ENCODE measurements around the gene MADD. TPM values are rescaled to one million over a fixed set of nuclear protein-coding genes. Genes with fewer than 3 reads are reported as not detected.
"Not testable (repeated sequence)": the region's sequence is repeated elsewhere in the genome, so short reads cannot be mapped to it uniquely, and the experiment has no call there.

The MADD gene
- total and polyA plus RNA-seq, 10 of the 15 experiments (the other 5 are each of a cell fraction or from before 2014, with no cell fraction given) = 0.47 to 35.4 (median 17.6) TPM

DNA sequence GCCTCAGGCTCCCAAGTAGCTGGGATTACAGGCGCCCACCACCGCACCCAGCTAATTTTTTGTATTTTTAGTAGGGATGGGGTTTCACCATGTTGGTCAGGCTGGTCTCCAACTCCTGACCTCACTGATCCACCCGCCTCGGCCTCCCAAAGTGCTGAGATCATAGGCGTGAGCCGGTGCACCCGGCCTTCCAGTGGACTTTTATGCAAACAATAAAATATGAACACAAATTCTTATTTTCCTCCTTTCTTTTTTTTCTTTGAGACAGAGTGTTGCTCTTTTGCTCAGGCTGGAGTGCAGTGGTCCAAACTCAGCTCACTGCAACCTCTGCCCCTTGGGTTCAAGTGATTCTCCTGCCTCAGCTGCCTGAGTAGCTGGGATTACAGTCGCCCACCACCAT is 46.6 kb downstream of the MADD start:
- 94% methylated on average over 8 of the region's 8 CpGs for WGBS (ENCODE audit: insufficient coverage, insufficient replicate concordance, low lambda C conversion rate, missing lambda C conversion rate)
- SMC1A ChIA-PET (ENCODE audit: uncharacterized antibody, unreplicated experiment); H3K9me3 ChIP-seq (replicated peaks; ENCODE audit: control insufficient read depth, insufficient read depth, low read length); ATAC-seq; DNase-seq (ENCODE audit: low read depth, low spot score); H3K9ac ChIP-seq (ENCODE audit: control insufficient read depth, insufficient read depth, low read length); H2AFZ ChIP-seq (ENCODE audit: control insufficient read depth, low read depth, low read length); H3K4me2 ChIP-seq (ENCODE audit: control insufficient read depth, insufficient read depth); BruUV-seq (replicated peaks); in situ Hi-C loops (cut with MboI); H3K27ac ChIP-seq (ENCODE audit: control insufficient read depth, insufficient read depth); FAIRE-seq; H3K79me2 ChIP-seq (ENCODE audit: control insufficient read depth, insufficient read depth, low read length); H3K4me3 ChIP-seq; H3K4me1 ChIP-seq (ENCODE audit: control insufficient read depth, insufficient read depth, low read length); intact Hi-C loops (cut with micrococcal nuclease; ENCODE audit: unreplicated experiment); H3K27me3 ChIP-seq (replicated peaks in 1 of 2; ENCODE audit: control insufficient read depth in 2 of 2, insufficient read depth in 2 of 2, low read length in 1 of 2); RAD21 ChIA-PET (ENCODE audit: unreplicated experiment); H4K20me1 ChIP-seq (ENCODE audit: control insufficient read depth, insufficient read depth): not testable (repeated sequence)
- ChIA-PET CTCF (interaction anchor here (0.6 kb wide), 1 partner anchor 30 kb away, joined by 4 read pairs; no protein-coding TSS in a partner anchor), POLR2A (interaction anchor here (0.6 kb wide), 1 partner anchor 22 kb away, joined by 5 read pairs; no protein-coding TSS in a partner anchor)
- peaks cover 5 to 21% of the 10 kb centered on the region in 2 experiments; a peak in 3 of 4 replicates for H3K36me3 ChIP-seq (ENCODE audit: control insufficient read depth in 2 of 2, insufficient read depth in 2 of 2, low read length in 1 of 2)

DNA sequence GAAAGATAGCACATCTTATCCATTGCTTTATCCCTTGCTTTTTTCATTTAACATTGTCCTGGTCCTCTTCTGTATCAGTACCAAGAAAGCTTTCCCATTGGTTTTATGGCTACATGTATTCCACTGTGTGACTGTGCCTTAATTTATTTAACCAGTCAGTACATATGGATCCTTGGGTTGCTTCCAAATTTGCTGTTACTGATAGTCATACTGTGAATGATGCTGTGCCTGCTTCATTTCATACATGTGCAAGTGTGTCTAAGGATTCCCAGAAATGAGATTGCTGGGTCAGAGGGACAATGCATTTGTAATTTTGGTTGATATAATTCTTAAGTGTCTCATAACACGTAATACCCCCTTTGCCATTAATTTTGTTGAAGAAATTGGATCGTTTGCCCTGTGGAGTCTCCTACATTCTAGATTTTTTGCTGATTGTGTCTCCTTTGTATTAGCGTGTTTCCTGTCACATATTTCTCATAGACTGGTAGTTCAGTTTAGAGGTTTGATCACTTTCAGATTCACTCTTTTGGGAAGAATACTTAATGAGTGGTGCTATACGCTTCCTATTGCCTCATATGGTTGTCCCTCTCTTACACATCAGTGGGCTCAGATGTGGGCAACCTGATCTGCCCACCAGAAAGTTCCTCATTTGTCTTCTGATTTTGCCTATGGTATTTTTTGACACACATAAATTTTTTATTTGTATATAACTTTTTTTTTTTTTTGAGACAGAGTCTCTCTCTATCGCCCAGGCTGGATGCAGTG is 47.3 kb downstream of the MADD start:
- 40% methylated on average over 5 of the region's 5 CpGs for WGBS (ENCODE audit: insufficient coverage, insufficient replicate concordance, low lambda C conversion rate, missing lambda C conversion rate)
- no TSS peak for BruUV-seq (replicated peaks)
- ATAC-seq = no peak
- no peaks in the 10 kb centered on the region for H3K9me3 ChIP-seq (replicated peaks; ENCODE audit: control insufficient read depth, insufficient read depth, low read length)
- no peaks in the 10 kb centered on the region for H3K4me1 ChIP-seq (ENCODE audit: control insufficient read depth, insufficient read depth, low read length)
- DNase-seq (ENCODE audit: low read depth, low spot score) = no peak
- no peaks in the 10 kb centered on the region for H3K79me2 ChIP-seq (ENCODE audit: control insufficient read depth, insufficient read depth, low read length)
- no peak overlapping the region for H3K4me2 ChIP-seq (ENCODE audit: control insufficient read depth, insufficient read depth)
- POLR2A ChIA-PET = interaction anchor here (0.6 kb wide), 1 partner anchor 23 kb away, joined by 5 read pairs; no protein-coding TSS in a partner anchor
- intact Hi-C loops (cut with micrococcal nuclease; ENCODE audit: unreplicated experiment) = no loop called here
- no peak overlapping the region; the same call in 1 of the 2 replicates for H2AFZ ChIP-seq (ENCODE audit: control insufficient read depth, low read depth, low read length)
- H3K36me3 ChIP-seq (ENCODE audit: control insufficient read depth in 2 of 2, insufficient read depth in 2 of 2, low read length in 1 of 2) = peaks cover 2 to 23% of the 10 kb centered on the region in 2 experiments; a peak in 3 of 4 replicates
- RAD21 ChIA-PET (ENCODE audit: unreplicated experiment) = no interaction called here
- H4K20me1 ChIP-seq (ENCODE audit: control insufficient read depth, insufficient read depth) = no peaks in the 10 kb centered on the region
- H3K27me3 ChIP-seq (replicated peaks in 1 of 2; ENCODE audit: control insufficient read depth in 2 of 2, insufficient read depth in 2 of 2, low read length in 1 of 2) = no peaks in the 10 kb centered on the region
- SMC1A ChIA-PET (ENCODE audit: uncharacterized antibody, unreplicated experiment) = no interaction called here
- no peak for TF ChIP-seq NFIC (IDR thresholded peaks at IDR 0.05; ENCODE audit: low read depth, low read length)
- TF ChIP-seq SRF (IDR thresholded peaks at IDR 0.05; ENCODE audit: low read depth in 2 of 2, low read length in 2 of 2) = 0 out of 4 replicates have a peak, but pooled peaks of 1 of the 2 experiments have one; percentile 26
- H3K27ac ChIP-seq (ENCODE audit: control insufficient read depth, insufficient read depth) = peak overlapping the region; percentile 42; the same call in 1 of the 2 replicates
- H3K9ac ChIP-seq (ENCODE audit: control insufficient read depth, insufficient read depth, low read length) = no peak overlapping the region
- CTCF ChIA-PET = no interaction called here
- no peak overlapping the region for H3K4me3 ChIP-seq
- FAIRE-seq = no peak
- in situ Hi-C loops (cut with MboI) = no loop called here

Measured in GM12878 (cell line).